HepG2 (cell line): Measurements from ENCODE around the gene CYP4F8. TPM values are rescaled to one million over a fixed set of nuclear protein-coding genes. Genes with fewer than 3 reads are reported as not detected.

ENCODE experiments used
- CCAR2 ChIP-seq: fragments of 200-400 bp; formaldehyde crosslinking; optimal IDR thresholded peaks from 2 replicates; pipeline ENCODE3; 2018; ENCODE audit warnings: low read depth, mild to moderate bottlenecking, low read length, moderate library complexity
- ELF3 ChIP-seq: IDR thresholded peaks from 2 replicates; pipeline ENCODE4 v1.6.1; 2016; ENCODE audit warnings: missing genetic modification reagents, missing compliant biosample characterization
- HNF4A ChIP-seq: sonication (generic); formaldehyde crosslinking; IDR thresholded peaks from 2 replicates; pipeline ENCODE4 v1.4.0; 2020; ENCODE audit warnings: missing genetic modification reagents
- JUN ChIP-seq: sonication (generic); formaldehyde crosslinking; IDR thresholded peaks from 2 replicates; pipeline ENCODE4 v1.4.0; 2020; ENCODE audit warnings: mild to moderate bottlenecking, missing genetic modification reagents
- KLF13 ChIP-seq: sonication (generic); formaldehyde crosslinking; IDR thresholded peaks from 2 replicates; pipeline ENCODE4 v1.4.0; 2020; ENCODE audit warnings: mild to moderate bottlenecking, missing genetic modification reagents
- RFX1 ChIP-seq: fragments of 450-650 bp; IDR thresholded peaks from 2 replicates; pipeline ENCODE4 v1.6.1; 2017
- RFX5 ChIP-seq: IDR thresholded peaks from 2 replicates; pipeline ENCODE4 v1.6.1; 2011; ENCODE audit warnings: low read depth, low read length, improper control_type of control experiment
- ZNF136 ChIP-seq: sonication (generic); formaldehyde crosslinking; IDR thresholded peaks from 2 replicates; pipeline ENCODE4 v1.8.1; 2022; ENCODE audit warnings: low read depth, mild to moderate bottlenecking, moderate library complexity, missing genetic modification reagents
- ZNF589 ChIP-seq: sonication (generic); formaldehyde crosslinking; conservative IDR thresholded peaks from 2 replicates; pipeline ENCODE4 v1.8.0; 2022; ENCODE audit warnings: mild to moderate bottlenecking, moderate library complexity, missing genetic modification reagents
- ZSCAN12 ChIP-seq: sonication (generic); formaldehyde crosslinking; IDR thresholded peaks from 2 replicates; pipeline ENCODE4 v1.9.0; 2021; ENCODE audit warnings: mild to moderate bottlenecking, missing genetic modification reagents
- polyA plus RNA-seq, 8 experiments: library from polyadenylated mRNA; depleted of rRNA in 3 of 8; stranded (reverse) in 7 of 8; unstranded in 1 of 8; fragments of >200 nt; fragmentation: Illumina TruSeq in 4 of 8; extraction: Trizol in 4 of 8; gene quantifications; 2 replicates each; pipeline versions ENCODE4 v1.2.1 to v1.2.3, GENCODE V29; 2011 to 2016; ENCODE audit warnings: low read depth in 4 of 8, missing spikeins in 1 of 8, mixed read lengths in 1 of 8; ENCODE audit not compliant: insufficient read depth in 1 of 8
- total RNA-seq, 5 experiments: library from RNA; depleted of rRNA; stranded (reverse); fragments of >200 nt; fragmentation: Illumina TruSeq; extraction: Trizol; gene quantifications; 2 replicates each; pipeline ENCODE4 v1.2.3, GENCODE V29; 2016; ENCODE audit warnings: low read depth in 1 of 5
- TF ChIP-seq, protein P1 (sequence below): sonication (generic); formaldehyde crosslinking; IDR thresholded peaks from 2 replicates; pipeline ENCODE4 v1.5.0; 2020; ENCODE audit warnings: mild to moderate bottlenecking, missing genetic modification reagents, borderline replicate concordance
- TF ChIP-seq, protein P2 (sequence below): sonication (generic); formaldehyde crosslinking; IDR thresholded peaks from 2 replicates; pipeline ENCODE4 v1.4.0; 2020; ENCODE audit warnings: mild to moderate bottlenecking, low read depth, missing genetic modification reagents
- TF ChIP-seq, protein P3 (sequence below): sonication (generic); formaldehyde crosslinking; IDR thresholded peaks from 2 replicates; pipeline ENCODE4 v1.9.0; 2022; ENCODE audit warnings: missing genetic modification reagents, mild to moderate bottlenecking, borderline replicate concordance
- TF ChIP-seq, protein P4 (sequence below): IDR thresholded peaks from 2 replicates; pipeline ENCODE4 v1.6.1; 2016

The CYP4F8 gene
- total and polyA plus RNA-seq, 2 of the 13 experiments (the other 11 are each of a cell fraction or from before 2014, with no cell fraction given), result not detected

DNA sequence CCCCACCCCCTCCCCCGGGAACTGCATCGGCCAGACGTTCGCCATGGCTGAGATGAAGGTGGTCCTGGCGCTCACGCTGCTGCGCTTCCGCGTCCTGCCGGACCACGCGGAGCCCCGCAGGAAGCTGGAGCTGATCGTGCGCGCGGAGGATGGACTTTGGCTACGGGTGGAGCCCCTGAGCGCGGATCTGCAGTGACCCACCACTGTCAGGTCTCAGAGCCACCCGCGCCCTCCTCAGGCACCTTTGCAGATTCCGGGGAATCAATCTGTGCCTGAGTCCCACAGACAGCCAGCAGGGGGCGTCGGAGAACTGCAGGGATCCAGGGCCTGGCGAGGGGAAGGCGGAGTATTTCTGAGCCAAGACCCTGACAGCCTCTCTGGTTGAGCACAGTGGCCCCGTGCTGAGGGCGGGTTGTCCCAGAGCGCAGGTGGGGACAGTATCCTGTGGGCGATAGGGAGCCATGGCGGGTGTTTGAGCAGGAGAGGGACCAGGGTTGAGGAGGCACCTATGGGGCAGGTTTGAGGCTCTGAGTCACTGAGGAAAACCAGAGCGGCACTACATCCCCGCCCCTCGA is 30.4 kb upstream of the CYP4F8 start (continued):
- TF ChIP-seq, protein P1, sequence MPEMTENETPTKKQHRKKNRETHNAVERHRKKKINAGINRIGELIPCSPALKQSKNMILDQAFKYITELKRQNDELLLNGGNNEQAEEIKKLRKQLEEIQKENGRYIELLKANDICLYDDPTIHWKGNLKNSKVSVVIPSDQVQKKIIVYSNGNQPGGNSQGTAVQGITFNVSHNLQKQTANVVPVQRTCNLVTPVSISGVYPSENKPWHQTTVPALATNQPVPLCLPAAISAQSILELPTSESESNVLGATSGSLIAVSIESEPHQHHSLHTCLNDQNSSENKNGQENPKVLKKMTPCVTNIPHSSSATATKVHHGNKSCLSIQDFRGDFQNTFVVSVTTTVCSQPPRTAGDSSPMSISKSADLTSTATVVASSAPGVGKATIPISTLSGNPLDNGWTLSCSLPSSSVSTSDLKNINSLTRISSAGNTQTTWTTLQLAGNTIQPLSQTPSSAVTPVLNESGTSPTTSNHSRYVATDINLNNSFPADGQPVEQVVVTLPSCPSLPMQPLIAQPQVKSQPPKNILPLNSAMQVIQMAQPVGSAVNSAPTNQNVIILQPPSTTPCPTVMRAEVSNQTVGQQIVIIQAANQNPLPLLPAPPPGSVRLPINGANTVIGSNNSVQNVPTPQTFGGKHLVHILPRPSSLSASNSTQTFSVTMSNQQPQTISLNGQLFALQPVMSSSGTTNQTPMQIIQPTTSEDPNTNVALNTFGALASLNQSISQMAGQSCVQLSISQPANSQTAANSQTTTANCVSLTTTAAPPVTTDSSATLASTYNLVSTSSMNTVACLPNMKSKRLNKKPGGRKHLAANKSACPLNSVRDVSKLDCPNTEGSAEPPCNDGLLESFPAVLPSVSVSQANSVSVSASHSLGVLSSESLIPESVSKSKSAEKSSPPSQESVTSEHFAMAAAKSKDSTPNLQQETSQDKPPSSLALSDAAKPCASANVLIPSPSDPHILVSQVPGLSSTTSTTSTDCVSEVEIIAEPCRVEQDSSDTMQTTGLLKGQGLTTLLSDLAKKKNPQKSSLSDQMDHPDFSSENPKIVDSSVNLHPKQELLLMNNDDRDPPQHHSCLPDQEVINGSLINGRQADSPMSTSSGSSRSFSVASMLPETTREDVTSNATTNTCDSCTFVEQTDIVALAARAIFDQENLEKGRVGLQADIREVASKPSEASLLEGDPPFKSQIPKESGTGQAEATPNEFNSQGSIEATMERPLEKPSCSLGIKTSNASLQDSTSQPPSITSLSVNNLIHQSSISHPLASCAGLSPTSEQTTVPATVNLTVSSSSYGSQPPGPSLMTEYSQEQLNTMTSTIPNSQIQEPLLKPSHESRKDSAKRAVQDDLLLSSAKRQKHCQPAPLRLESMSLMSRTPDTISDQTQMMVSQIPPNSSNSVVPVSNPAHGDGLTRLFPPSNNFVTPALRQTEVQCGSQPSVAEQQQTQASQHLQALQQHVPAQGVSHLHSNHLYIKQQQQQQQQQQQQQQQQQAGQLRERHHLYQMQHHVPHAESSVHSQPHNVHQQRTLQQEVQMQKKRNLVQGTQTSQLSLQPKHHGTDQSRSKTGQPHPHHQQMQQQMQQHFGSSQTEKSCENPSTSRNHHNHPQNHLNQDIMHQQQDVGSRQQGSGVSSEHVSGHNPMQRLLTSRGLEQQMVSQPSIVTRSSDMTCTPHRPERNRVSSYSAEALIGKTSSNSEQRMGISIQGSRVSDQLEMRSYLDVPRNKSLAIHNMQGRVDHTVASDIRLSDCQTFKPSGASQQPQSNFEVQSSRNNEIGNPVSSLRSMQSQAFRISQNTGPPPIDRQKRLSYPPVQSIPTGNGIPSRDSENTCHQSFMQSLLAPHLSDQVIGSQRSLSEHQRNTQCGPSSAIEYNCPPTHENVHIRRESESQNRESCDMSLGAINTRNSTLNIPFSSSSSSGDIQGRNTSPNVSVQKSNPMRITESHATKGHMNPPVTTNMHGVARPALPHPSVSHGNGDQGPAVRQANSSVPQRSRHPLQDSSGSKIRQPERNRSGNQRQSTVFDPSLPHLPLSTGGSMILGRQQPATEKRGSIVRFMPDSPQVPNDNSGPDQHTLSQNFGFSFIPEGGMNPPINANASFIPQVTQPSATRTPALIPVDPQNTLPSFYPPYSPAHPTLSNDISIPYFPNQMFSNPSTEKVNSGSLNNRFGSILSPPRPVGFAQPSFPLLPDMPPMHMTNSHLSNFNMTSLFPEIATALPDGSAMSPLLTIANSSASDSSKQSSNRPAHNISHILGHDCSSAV (CRISPR knock-in tag), result no peak
- TF ChIP-seq KLF13 (CRISPR knock-in tag) (no peak), RFX1 (no peak), ELF3 (CRISPR knock-in tag) (no peak), JUN (CRISPR knock-in tag) (no peak), HNF4A (peak; percentile 67), ZNF136 (CRISPR knock-in tag) (no peak), CCAR2 (no peak), ZSCAN12 (CRISPR knock-in tag) (no peak), ZNF589 (CRISPR knock-in tag) (0 out of 2 replicates have a peak, but pooled peaks have one; percentile 32), RFX5 (no peak)
- TF ChIP-seq, protein P2, sequence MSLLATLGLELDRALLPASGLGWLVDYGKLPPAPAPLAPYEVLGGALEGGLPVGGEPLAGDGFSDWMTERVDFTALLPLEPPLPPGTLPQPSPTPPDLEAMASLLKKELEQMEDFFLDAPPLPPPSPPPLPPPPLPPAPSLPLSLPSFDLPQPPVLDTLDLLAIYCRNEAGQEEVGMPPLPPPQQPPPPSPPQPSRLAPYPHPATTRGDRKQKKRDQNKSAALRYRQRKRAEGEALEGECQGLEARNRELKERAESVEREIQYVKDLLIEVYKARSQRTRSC (CRISPR knock-in tag), result no peak
- TF ChIP-seq, protein P3, sequence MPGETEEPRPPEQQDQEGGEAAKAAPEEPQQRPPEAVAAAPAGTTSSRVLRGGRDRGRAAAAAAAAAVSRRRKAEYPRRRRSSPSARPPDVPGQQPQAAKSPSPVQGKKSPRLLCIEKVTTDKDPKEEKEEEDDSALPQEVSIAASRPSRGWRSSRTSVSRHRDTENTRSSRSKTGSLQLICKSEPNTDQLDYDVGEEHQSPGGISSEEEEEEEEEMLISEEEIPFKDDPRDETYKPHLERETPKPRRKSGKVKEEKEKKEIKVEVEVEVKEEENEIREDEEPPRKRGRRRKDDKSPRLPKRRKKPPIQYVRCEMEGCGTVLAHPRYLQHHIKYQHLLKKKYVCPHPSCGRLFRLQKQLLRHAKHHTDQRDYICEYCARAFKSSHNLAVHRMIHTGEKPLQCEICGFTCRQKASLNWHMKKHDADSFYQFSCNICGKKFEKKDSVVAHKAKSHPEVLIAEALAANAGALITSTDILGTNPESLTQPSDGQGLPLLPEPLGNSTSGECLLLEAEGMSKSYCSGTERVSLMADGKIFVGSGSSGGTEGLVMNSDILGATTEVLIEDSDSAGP (CRISPR knock-in tag), result no peak; the same call in 1 of the 2 replicates
- TF ChIP-seq, protein P4, sequence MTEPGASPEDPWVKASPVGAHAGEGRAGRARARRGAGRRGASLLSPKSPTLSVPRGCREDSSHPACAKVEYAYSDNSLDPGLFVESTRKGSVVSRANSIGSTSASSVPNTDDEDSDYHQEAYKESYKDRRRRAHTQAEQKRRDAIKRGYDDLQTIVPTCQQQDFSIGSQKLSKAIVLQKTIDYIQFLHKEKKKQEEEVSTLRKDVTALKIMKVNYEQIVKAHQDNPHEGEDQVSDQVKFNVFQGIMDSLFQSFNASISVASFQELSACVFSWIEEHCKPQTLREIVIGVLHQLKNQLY (CRISPR knock-in tag), result no peak
